RPMI7951 (cell line): ENCODE data around the gene SIRPB1. TPM values are rescaled to one million over a fixed set of nuclear protein-coding genes. Genes with fewer than 3 reads are reported as not detected.
"Not testable (repeated sequence)": the region's sequence is repeated elsewhere in the genome, so short reads cannot be mapped to it uniquely, and the experiment has no call there.

Source experiments
- DNase-seq: peaks from one replicate; pipeline ENCODE4 v3.0.0-alpha.2; 2012; ENCODE audit warnings: low read depth
- total RNA-seq: library from RNA; depleted of rRNA; stranded (reverse); fragments of >200 nt; shearing (Covaris generic); gene quantifications from 2 replicates; pipeline ENCODE4 v1.2.3, GENCODE V29; 2014; rRNA removed

The SIRPB1 gene
- total RNA-seq: 15.6 and 22.1 TPM in 2 replicates

- peak; percentile 91 for DNase-seq
These were observed at the start of gene SIRPB1 for GRCh38 chr20:1619861-1620444. TSS of gene SIRPB1 (minus strand) at chr20:1620009. CDS start at chr20:1619944, 65 bp downstream.

DNA sequence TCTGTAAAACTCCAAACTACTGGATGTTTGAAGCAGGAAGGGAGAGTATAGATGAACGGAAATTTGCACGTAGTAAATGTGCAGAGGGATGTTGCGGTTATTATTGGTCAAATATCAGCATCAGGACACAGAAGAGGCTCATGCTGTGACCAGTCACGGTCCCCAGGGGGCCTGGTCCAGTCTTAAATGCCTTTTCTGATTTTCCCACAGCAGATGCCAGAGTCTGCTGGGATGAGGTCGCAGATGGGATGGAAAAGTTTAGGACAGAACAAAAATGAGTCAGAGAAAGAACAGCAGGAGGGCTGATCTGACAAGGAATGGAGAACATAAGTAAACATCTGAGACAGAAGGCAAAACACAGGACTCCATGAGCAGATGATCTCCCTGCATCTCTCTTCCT is 49.5 kb upstream of the SIRPB1 start:
- peak; percentile 95 for DNase-seq

DNA sequence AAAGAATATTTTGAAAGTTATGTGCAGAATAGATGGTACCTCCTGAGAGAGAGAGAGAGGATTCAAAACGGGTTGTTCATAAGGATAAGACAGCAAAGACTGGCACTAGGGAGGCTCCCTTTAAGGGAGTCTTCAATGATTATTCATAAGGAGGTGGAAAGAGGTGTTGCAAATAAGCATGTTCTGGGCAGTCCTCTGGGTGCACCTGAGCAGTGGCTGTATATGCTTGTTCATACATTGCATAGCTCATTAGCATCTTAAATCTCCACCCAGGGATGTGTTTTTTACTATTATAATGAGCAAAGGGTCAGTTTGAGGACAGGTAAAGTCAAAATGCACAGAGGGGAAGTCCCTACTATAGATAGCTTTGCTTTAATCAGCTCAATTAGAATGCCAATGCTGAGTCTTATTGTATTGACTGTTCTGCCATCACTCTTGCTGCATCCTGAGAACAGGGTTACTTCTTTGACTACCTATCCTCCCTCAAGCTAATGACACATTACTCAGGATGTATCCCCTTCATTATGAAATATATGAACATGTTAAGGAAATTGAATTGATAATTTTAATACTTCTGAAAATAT is 47.8 kb upstream of the SIRPB1 start:
- DNase-seq: no peak

DNA sequence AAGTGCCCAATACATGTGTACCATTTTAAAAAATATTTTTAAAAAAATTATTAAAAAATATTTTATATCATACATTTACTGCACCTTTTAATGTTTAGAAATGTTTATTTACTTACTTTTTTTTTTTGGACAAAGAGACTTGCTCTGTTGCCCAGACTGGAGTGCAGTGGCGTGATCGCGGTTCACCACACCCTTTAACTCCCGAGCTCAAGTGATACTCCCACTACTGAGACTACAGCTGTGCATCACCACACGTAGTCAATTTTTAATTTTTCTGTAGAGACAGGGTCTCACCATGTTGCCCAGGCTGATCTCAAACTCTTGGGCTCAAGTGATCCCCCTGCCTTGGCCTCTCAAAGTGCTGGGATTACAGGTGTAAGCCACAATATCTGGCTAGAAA is 47.0 kb upstream of the SIRPB1 start:
- DNase-seq: no peak

GRCh38 chr20:1665345-1665744 is 45.5 kb upstream of the SIRPB1 start:
- no peak for DNase-seq

DNA sequence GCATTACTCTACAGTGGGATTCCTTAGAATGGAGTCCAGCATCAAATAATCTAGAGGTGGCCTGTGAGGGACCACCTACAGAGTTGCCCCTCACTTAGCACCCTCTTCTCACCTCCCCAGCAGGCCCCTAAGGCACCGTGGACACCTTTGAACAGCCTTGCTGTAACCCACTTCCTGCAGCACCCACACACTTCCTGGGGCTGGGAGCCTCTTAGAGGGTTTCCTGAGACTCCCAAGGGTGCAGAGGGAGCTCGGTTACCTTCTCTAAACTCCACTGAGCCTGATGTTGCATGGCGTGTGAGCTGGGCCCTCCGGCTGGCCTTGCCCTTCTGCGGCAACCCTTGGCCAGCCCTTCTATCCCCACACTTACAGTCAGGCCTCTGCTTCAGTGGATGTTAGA is 45.1 kb upstream of the SIRPB1 start:
- DNase-seq: no peak

DNA sequence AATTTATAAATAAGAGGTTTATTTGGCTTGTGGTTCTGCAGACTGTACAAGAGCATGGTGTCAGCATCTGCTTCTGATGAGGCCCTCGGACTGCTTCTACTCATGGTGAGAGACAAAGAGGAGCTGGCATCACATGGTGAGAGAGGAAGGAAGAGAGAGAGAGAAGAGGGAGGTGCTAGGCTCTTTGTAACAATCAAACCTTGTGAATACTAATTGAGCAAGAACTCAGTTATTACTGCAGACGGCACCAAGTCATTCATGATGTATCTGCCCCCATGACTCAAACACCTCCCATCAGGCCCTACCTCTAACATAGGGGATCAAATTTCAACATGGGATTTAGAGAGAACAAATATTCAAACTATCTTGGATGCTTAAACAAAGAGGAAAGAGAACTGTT is 44.1 kb upstream of the SIRPB1 start:
- peak; percentile 60 for DNase-seq

GRCh38 chr20:1661542-1662299 is 41.9 kb upstream of the SIRPB1 start:
- no peak for DNase-seq

GRCh38 chr20:1660246-1660645 is 40.4 kb upstream of the SIRPB1 start:
- DNase-seq: no peak

DNA sequence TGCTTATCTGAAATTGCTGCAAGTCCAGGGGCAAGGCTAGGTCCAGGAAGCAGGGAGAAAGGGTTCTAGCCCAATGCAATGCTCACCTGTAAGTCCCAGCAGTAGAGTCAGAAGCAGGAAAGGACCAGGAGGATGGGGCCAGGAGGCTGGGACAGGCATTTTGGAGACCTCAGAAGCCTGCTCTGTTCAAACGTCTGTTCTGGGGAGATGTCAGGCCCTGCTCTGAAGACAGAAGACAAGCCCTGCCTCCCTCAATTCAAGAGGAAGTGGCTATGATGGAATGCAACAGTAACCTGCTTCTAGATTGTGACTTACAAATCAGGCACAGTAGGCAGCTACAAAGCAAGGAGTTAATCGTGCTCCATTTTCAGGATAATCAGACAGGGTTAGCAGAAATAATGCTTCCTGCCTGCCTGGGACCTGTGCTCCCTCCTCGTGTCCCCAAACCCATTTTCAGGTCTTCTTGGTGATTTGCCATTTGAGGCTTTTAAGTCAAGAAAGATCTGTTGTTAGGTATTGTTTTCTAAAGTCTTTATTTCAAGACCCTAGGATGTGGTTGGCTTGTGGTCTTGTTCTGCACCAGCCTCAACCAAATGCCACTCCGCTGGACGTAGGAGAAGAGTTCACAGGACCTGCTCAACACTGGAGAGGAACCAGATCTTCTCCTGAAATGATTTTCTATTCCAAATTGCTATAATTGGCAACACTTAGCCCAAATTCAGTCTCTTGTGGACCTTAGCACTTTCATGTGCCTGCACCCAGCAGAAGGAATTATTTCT is 37.9 kb upstream of the SIRPB1 start, which contains the start of gene SIRPG:
TSS of gene SIRPG (minus strand) at position 224 of the 779 bp plus-strand sequence. CDS start at position 159, 65 bp downstream.
- DNase-seq: peak; percentile 39

GRCh38 chr20:1656844-1657243 is 37.0 kb upstream of the SIRPB1 start:
- DNase-seq: peak; percentile 23

GRCh38 chr20:1654996-1655395 is 35.2 kb upstream of the SIRPB1 start:
- DNase-seq: peak; percentile 33

GRCh38 chr20:1652960-1653359 is 33.2 kb upstream of the SIRPB1 start:
- DNase-seq: peak; percentile 61

GRCh38 chr20:1652104-1652503 is 32.3 kb upstream of the SIRPB1 start:
- no peak for DNase-seq

GRCh38 chr20:1651268-1652058 is 31.7 kb upstream of the SIRPB1 start:
- DNase-seq: no peak

DNA sequence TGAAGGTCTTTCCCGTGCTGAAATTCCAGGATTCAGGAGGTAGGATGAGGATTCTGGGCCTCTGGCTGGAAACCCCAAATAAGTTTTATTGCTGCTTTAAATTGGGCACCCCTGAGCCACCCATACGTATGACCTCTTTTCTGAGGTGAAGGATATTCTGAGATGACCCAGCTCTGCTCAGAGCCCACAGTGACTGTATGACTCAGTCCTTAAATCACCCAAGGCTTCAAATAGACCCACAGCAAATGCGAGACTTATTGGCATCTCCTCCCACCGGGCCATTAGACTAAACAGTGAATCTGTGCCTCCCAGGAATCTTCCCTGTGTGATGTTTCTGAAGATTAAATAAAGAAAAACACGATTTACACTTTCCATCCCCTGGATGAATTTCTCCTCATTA is 28.3 kb upstream of the SIRPB1 start:
- peak; percentile 84 for DNase-seq

GRCh38 chr20:1646975-1647431 is 27.2 kb upstream of the SIRPB1 start:
- DNase-seq: no peak

- DNase-seq: peak; percentile 76
These were observed 24.5 kb upstream of the SIRPB1 start for GRCh38 chr20:1644101-1644962.

GRCh38 chr20:1638643-1639042 is 18.8 kb upstream of the SIRPB1 start:
- not testable (repeated sequence) for DNase-seq

DNA sequence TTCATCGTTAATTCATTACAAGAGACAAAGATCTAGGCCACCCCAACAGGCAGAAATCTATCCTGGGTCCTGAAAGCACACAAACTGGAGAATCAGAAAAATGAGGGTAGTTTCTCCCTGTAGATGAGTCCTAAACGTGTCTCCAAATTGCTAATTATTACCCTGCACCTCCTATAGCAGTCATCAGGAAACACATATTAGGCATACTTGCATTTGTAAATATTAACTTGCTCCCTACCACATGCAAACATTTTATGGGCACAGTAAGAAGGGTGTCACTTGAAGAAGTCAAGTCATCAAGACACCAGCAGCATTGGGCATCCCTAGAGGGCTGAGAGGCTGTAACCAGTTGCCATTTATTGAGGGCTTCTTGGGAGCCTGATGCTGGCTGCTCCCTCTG is 17.9 kb upstream of the SIRPB1 start:
- no peak for DNase-seq
